Urinary bladder (tissue), 4 donors: ENCODE results near the gene MAGI1. TPM values are rescaled to one million over a fixed set of nuclear protein-coding genes. Genes with fewer than 3 reads are reported as not detected.
A peak's percentile ranks its signal among the peaks of the same experiment; 100 is the strongest.
"Not testable (repeated sequence)": the region's sequence is repeated elsewhere in the genome, so short reads cannot be mapped to it uniquely, and the experiment has no call there.

Source experiments
- DNase-seq: peaks from one replicate; pipeline ENCODE4 v3.0.0-alpha.2; 2015; ENCODE audit errors: extremely low spot score
- H3K27ac ChIP-seq: one replicate; pipeline ENCODE4 v1.5.1; 2013; ENCODE audit warnings: low read depth, mild to moderate bottlenecking, moderate library complexity
- H3K36me3 ChIP-seq: one replicate; pipeline ENCODE4 v1.6.1; 2013; ENCODE audit warnings: mild to moderate bottlenecking, moderate library complexity; ENCODE audit not compliant: insufficient read depth
- H3K4me1 ChIP-seq: one replicate; pipeline ENCODE4 v1.6.1; 2013; ENCODE audit warnings: mild to moderate bottlenecking, moderate library complexity; ENCODE audit not compliant: insufficient read depth
- H3K4me3 ChIP-seq: one replicate; pipeline ENCODE4 v1.5.1; 2013; ENCODE audit warnings: low read depth, low read length
- WGBS: extraction: QIAGEN DNeasy Blood & Tissue Kit; methylation state at CpG from one replicate; pipeline ENCODE4 v1.1.7; 2013; 5-methylcytosine and 5-hydroxymethylcytosine counted together
- polyA plus RNA-seq: library from polyadenylated mRNA; stranded (reverse); fragments of 200-250 nt; gene quantifications from one replicate; pipeline ENCODE4 v1.2.3, GENCODE V29; 2013
- total RNA-seq: library from RNA; depleted of rRNA; stranded (reverse); fragments of >200 nt; gene quantifications from one replicate; pipeline ENCODE4 v1.2.3, GENCODE V29; 2014
- donor health status: healthy with polysubstance abuse.
- donor health status: healthy.

MAGI1 gene
- total and polyA plus RNA-seq, 2 donors = 9.7 to 46.7 TPM

DNA sequence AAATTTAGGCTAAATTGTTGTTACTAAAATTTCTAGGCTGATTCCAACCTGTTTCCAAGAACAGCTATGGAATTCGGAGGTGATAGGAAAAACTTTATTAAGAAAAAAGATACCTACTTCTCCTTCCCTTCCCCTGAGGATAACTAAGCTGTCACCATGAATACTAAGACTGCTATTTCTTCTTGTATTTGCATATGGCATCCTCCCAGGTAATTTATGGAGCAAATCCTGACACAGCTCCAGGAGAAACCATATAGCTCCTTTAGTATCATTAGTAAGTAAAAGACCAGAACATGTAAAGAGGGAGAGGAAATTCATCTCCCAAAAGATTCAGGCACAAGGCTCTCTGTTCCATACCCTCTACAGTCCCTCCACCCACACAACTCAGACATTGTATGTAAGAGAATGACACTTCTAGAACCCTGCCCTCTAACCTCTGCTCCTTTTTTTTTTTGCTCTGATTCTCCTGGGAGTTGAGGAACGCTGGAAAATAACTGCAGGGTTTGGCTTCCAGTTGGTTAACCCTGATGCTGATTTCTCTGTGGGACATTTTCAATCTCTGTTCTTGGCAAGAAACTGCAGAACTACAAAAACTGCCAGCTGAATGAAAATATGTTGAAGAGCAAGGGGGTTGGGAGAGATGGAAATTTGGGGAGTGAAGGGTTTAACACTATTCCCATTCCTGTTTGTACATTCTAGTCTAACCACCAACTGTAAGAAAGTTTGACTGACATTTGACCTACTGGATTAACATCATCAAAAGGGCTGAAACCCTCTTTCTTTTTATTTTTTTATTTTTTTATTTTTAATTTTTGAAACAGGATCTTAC lies 14.2 kb upstream of the MAGI1 start:
- DNase-seq = no peak
- 50% methylated on average over 2 of the region's 2 CpGs for WGBS
- Histone ChIP-seq H3K4me1 (no peaks in the 10 kb centered on the region), H3K27ac (no peak overlapping the region), H3K36me3 (no peaks in the 10 kb centered on the region), H3K4me3 (no peak overlapping the region)

DNA sequence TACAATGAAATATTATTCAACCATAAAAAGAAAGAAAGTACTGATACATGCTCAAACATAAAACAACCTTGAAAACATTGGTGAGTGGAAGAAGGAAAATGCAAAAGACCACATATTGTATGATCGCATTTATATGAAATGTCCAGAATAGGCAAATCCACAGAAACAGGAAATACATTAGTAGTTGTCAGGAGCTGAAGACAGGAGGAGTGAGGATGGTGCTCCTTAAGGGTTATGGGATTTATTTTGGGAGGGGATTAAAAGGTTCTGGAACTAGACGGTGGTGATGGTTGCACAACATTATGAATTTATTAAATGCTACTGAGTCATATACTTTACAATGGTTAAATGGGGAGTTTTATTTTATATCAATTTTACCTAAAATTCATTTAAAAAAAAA lies 12.1 kb upstream of the MAGI1 start:
- Histone ChIP-seq H3K4me3 (no peak overlapping the region), H3K27ac (no peak overlapping the region), H3K4me1 (no peaks in the 10 kb centered on the region), H3K36me3 (no peaks in the 10 kb centered on the region)
- DNase-seq = no peak
- 95% methylated on average over 2 of the region's 2 CpGs for WGBS

DNA sequence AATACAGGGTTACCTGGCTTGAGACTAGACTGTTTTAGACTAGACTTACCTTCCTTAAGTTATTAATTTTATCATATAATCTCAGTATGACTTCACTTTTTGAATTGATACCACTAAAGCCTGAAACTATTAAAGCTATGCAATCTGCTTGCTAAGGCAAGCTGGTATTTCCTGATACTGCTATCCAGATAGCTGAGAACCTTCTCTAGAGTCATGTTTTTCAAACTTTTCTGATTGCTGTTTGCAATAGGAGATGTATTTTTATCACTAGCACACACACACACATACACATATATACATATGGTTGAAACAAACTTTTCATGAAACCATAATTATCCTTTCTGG lies 9.3 kb upstream of the MAGI1 start:
- Histone ChIP-seq H3K4me1 (no peaks in the 10 kb centered on the region), H3K4me3 (no peak overlapping the region), H3K36me3 (no peaks in the 10 kb centered on the region), H3K27ac (no peak overlapping the region)
- DNase-seq = no peak

DNA sequence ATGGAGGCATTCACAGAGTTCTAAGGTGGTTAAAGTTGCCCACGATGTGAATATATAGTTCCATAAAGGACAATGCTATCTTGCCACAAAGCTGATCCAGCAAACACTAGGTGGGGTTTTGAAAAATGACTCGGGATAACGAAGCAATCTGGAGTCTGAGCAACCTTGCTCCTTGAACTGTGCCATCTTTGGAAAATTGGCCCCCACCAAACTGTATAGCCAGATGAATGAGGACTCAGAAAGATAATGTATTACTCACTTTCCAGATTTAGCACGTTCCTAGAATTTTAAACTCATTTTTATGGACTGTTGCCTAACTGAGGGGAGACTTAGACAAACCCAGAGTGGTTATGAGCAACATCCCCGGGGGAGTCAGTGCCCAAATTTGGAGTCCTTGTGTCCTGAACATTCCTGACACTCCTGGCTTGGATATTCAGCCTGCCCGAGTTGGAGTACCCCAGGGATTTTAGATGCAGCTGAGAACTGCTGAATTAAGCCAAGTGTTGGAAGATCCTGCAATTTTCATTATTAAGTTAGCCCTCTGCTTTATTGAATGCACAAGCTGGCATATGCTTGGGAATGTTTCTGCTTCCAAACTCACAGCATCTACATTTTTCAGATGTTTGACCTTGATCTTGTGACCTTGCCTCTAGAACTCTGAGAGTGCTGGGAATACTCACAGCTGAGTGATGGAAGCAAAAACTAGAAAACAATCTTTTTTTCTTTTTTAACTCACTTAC lies 8.8 kb upstream of the MAGI1 start:
- DNase-seq = no peak
- H3K4me1 ChIP-seq = no peaks in the 10 kb centered on the region
- H3K27ac ChIP-seq = no peak overlapping the region
- no peak overlapping the region for H3K4me3 ChIP-seq
- 30% methylated on average over 6 of the region's 6 CpGs for WGBS
- no peaks in the 10 kb centered on the region for H3K36me3 ChIP-seq

DNA sequence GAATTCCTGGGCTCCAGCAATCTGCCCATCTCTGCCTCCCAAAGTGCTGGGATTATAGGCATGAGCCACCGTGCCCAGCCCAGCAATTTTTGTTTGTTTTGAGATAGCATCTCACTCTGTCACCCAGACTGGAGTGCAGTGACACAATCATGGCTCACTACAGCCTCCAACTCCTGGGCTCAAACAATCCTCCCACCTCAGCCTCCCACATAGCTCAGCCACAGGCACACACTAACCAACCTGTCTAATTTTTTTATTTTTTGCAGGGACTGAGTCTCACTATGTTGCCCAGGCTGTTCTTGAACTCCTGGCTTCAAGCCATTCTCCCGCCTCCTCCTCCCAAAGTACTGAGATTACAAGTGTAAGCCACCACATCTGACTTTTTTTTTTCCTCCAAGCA lies 7.6 kb upstream of the MAGI1 start:
- not testable (repeated sequence) for H3K4me3 ChIP-seq, H3K4me1 ChIP-seq, DNase-seq, H3K36me3 ChIP-seq, H3K27ac ChIP-seq
- 85% methylated on average over 2 of the region's 2 CpGs for WGBS

DNA sequence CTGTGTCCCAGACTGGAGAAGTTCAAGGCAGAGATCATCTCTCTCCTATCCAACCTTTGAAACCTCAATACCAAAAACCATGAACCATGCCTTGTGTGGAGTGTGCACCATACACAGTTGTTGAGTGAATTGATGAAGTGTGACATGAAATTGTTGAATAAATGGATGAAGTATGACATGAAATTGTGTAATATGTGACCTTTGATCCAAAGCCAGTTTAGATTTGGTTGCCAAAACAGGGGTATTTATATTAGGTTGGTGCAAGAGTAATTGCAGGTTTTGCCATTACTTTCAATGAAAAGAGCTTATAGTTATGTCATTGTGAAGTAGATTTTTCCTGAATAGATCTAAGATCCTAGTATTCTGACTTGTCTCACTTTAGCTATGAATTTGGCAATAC lies 3.1 kb upstream of the MAGI1 start:
- DNase-seq = no peak
- no peak overlapping the region for H3K4me3 ChIP-seq
- no peaks in the 10 kb centered on the region for H3K36me3 ChIP-seq
- no peaks in the 10 kb centered on the region for H3K4me1 ChIP-seq
- no peak overlapping the region for H3K27ac ChIP-seq

DNA sequence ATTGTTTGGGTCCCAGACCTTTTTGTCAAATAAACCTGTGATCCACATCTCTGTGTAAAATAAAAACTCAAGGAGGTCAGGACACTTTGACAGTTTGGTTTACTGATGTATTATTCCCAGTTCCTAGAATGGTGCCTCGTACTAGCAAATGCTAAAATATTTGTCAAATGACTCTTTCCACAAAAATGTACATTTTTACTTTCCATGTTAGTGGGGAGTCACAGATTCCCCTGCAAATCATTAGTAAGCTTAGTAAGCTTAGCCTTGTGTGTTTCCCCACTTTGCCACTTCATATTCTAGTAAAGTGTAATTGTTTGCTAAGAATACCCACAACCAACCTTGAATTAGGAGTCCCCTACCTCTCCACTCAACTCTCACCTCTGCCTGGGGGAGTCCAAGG lies 2.4 kb upstream of the MAGI1 start:
- no peak overlapping the region for H3K4me3 ChIP-seq
- no peaks in the 10 kb centered on the region for H3K36me3 ChIP-seq
- DNase-seq = no peak
- H3K4me1 ChIP-seq = no peaks in the 10 kb centered on the region
- WGBS = 61% methylated on average over 1 of the region's 1 CpG
- H3K27ac ChIP-seq = no peak overlapping the region

DNA sequence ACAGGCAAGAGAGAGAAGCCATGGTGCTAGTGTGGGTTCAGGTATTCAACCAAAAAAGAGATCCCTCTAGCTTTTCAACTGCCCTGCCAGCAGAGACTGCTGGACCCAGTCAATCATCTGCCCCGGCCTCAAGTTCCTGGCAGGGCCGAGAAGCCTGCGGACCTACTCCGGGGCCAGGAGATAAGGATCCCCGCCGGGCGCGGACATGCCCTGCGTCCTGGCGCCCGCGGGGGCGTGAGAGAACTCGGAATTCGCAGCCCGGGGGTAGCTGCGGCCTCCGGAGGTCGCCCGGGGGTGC lies 821 bp upstream of the MAGI1 start:
- Histone ChIP-seq H3K36me3 (no peaks in the 10 kb centered on the region), H3K4me3 (peak overlapping the region; percentile 54), H3K4me1 (no peaks in the 10 kb centered on the region), H3K27ac (no peak overlapping the region)
- WGBS = 1% methylated on average over 20 of the region's 20 CpGs
- DNase-seq = no peak

DNA sequence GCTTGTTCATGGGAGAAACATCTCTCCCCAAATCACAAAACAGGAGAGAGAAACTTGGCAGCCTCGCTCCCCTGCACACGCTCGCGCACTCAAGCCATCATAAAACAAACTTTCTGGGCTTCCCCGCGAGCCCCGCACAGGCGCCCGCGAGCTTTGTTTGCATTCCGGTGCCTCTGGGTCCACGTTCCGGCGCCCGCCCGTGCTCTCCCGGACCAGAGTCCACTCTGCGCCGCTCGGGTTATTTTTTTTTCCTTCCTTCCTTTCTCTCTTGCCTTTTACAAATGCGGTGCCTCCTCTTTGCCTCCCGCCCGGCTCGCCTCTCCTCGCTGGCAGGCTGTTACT lies 363 bp downstream of the MAGI1 start:
- WGBS = under 1% methylated on average over 25 of the region's 25 CpGs
- peak overlapping the region; percentile 57 for H3K27ac ChIP-seq
- H3K36me3 ChIP-seq = no peaks in the 10 kb centered on the region
- DNase-seq = peak; percentile 37
- no peaks in the 10 kb centered on the region for H3K4me1 ChIP-seq
- H3K4me3 ChIP-seq = peak overlapping the region; percentile 54

DNA sequence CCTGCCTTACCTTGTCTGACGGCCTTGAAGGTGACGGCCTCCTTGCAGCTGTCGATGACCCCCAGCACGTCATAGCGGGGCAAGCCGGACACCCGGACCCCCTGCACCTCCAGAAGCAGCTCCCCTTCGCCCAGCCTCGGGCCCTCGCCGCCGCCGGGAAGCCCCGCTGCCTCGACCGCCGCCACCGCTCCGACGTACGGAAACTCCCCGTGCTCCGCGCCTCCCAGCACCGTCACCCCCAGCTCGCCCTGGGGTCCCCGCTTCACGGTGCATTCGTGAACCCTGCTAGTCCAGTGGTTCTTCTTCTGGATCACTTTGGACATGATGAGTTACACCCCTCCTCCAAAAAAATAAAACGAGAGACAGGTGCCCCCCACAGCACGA lies 740 bp downstream of the MAGI1 start:
- Histone ChIP-seq H3K27ac (no peak overlapping the region), H3K4me1 (no peaks in the 10 kb centered on the region), H3K36me3 (no peaks in the 10 kb centered on the region), H3K4me3 (peak overlapping the region; percentile 54)
- DNase-seq = no peak
- WGBS = under 1% methylated on average over 31 of the region's 31 CpGs

DNA sequence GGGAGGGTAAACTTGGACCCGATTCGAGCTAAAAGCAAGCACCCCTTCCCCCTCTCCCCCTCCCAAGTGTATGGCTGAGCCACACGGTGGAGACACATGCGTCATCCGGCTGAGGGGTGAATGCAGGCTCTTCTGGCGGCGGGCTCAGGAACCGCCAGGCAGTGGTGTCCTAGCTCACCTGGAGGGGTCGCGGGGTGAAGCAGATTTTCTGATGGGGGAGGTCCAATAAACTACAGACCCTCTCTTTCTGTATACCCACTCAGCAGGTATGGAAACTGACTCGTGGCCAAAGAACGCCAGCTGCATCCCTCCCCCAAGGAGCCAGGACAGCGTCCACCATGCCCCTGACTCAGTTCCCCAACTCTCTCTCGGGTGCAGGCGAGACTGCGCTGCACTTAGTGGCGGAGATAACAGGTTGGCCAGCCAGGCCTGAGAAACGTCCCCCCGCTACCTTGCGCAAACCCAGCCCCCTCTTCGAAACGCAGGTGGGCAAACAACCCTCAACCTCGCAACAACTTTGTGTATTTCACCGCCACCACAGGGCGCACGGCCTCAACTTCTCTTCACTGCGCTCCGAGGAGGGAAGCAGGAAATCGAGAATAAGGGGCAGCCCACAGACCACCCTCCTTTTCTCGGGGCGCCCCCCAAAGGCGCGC lies 1.3 kb downstream of the MAGI1 start:
- no peak for DNase-seq
- peak overlapping the region; percentile 54 for H3K4me3 ChIP-seq
- WGBS = 2% methylated on average over 33 of the region's 33 CpGs
- no peaks in the 10 kb centered on the region for H3K36me3 ChIP-seq
- H3K27ac ChIP-seq = no peak overlapping the region
- H3K4me1 ChIP-seq = no peaks in the 10 kb centered on the region

DNA sequence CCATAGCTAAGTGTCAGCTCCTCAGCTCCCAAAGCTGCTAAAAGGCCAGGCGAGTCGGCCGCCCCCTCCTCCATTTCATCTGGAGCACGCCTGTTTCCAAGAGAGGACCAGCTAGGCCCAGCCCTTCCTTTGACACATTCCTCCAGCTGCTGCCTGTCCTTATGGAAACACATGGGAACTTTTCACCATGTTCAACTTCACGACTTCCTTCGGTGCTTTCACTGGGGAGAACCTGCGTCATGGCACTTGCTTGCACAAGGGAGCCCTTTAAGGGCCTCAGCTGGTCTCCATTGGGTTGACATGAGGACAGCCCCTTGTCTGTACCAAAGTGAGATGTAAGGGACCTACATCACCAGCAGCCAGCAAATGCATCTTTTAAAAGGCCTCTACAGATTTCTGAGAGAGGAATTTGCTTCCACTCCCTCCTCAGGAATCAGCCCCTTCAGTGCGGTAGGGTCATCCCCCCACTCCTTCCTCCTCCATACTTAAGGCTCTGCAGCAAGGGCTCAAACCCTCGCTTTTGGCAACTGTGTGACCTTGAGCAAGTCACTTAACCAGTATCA lies 2.1 kb downstream of the MAGI1 start:
- H3K4me1 ChIP-seq = no peaks in the 10 kb centered on the region
- WGBS = 57% methylated on average over 9 of the region's 9 CpGs
- no peak for DNase-seq

DNA sequence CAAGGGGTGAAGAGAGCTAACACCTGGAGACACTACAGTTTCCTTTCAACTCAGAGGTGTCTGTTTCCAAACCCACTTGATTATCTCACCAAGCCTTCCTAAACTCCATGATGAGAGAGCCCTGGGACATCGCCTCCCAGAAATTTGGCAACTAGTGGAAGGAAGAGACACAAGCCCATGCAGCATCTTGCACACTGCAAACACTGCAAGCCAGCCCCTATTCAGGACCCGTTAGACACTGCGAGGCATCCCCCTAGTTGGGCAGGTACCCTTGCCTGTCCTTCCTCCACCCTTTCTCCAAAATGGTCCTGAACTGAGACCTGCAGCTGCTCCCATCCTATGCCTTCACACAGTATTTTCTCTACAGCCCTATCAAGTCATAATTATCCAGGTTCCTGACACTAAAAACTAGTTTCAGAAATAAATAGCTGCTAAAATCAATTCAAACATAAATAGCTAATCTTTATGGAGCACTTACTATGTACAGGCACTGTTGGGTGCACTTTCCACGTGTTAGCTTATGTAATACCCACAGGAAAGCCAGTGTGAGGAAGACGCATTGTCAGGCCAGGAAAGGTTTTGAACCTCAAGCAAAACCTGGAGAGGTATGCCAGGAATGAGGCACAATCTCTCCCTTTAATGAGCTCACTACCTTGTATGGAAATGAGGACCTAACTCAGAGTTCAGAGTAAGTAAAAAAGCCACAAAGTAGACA lies 2.8 kb downstream of the MAGI1 start:
- Histone ChIP-seq H3K4me3 (peak overlapping the region; percentile 4), H3K27ac (no peak overlapping the region), H3K36me3 (no peaks in the 10 kb centered on the region), H3K4me1 (no peaks in the 10 kb centered on the region)
- 55% methylated on average over 5 of the region's 5 CpGs for WGBS
- DNase-seq = no peak

More for the DNA sequence above, 2.1 kb downstream of the MAGI1 start:
- Histone ChIP-seq H3K27ac (no peak overlapping the region), H3K4me3 (peak overlapping the region; percentile 54), H3K36me3 (no peaks in the 10 kb centered on the region)
